H9 (cell line): Measurements from ENCODE around the gene LRSAM1. TPM values are rescaled to one million over a fixed set of nuclear protein-coding genes. Genes with fewer than 3 reads are reported as not detected.

Source experiments
- DNase-seq: peaks from one replicate; pipeline ENCODE4 v3.0.0-alpha.2; 2017
- H2AFZ ChIP-seq: one replicate; pipeline ENCODE4 v1.6.1; 2013; ENCODE audit warnings: mild to moderate bottlenecking, low read length, control low read depth, moderate library complexity
- H2AK5ac ChIP-seq: 2 replicates; pipeline ENCODE4 v1.6.1; 2013; ENCODE audit warnings: low read length, control low read depth, mixed read lengths; ENCODE audit not compliant: insufficient read length
- H2BK120ac ChIP-seq: one replicate; pipeline ENCODE4 v1.6.1; 2013; ENCODE audit warnings: low read depth, mild to moderate bottlenecking, low read length, control low read depth, inconsistent platforms; ENCODE audit not compliant: poor library complexity, severe bottlenecking
- H2BK12ac ChIP-seq: 2 replicates; pipeline ENCODE4 v1.6.1; 2013; ENCODE audit warnings: low read length, control low read depth, mixed read lengths, low read depth; ENCODE audit not compliant: insufficient read length
- H2BK15ac ChIP-seq: 2 replicates; pipeline ENCODE4 v1.6.1; 2013; ENCODE audit warnings: low read depth, low read length, control low read depth
- H2BK20ac ChIP-seq: one replicate; pipeline ENCODE4 v1.6.1; 2013; ENCODE audit warnings: low read depth, mild to moderate bottlenecking, low read length, control low read depth, inconsistent platforms; ENCODE audit not compliant: poor library complexity, severe bottlenecking
- H2BK5ac ChIP-seq: 2 replicates; pipeline ENCODE4 v1.6.1; 2013; ENCODE audit warnings: low read length, control low read depth, mixed read lengths; ENCODE audit not compliant: insufficient read length
- H3K14ac ChIP-seq: 2 replicates; pipeline ENCODE4 v1.6.1; 2013; ENCODE audit warnings: low read length, control low read depth; ENCODE audit not compliant: insufficient read depth
- H3K18ac ChIP-seq: 2 replicates; pipeline ENCODE4 v1.6.1; 2013; ENCODE audit warnings: low read depth, mild to moderate bottlenecking, mixed read lengths, low read length, control low read depth; ENCODE audit not compliant: insufficient read length
- H3K23ac ChIP-seq: 2 replicates; pipeline ENCODE4 v1.6.1; 2013; ENCODE audit warnings: low read length, control low read depth, mixed read lengths, low read depth; ENCODE audit not compliant: insufficient read length
- H3K23me2 ChIP-seq: 2 replicates; pipeline ENCODE4 v1.6.1; 2013; ENCODE audit warnings: low read depth, mild to moderate bottlenecking, mixed read lengths, low read length, control low read depth; ENCODE audit not compliant: insufficient read length, poor library complexity, severe bottlenecking
- H3K27ac ChIP-seq: 2 replicates; pipeline ENCODE4 v1.5.1; 2013; ENCODE audit warnings: low read length, control low read depth, mixed read lengths, low read depth; ENCODE audit not compliant: insufficient read length
- H3K27me3 ChIP-seq: 2 replicates; pipeline ENCODE4 v1.6.1; 2013; ENCODE audit warnings: low read length, control low read depth, inconsistent platforms; ENCODE audit not compliant: insufficient read depth
- H3K4ac ChIP-seq: 2 replicates; pipeline ENCODE4 v1.6.1; 2013; ENCODE audit warnings: low read depth, mild to moderate bottlenecking, control low read depth, inconsistent platforms, low read length, moderate library complexity
- H3K4me1 ChIP-seq: 2 replicates; pipeline ENCODE4 v1.6.1; 2013; ENCODE audit warnings: low read length, control low read depth, inconsistent platforms; ENCODE audit not compliant: insufficient read depth
- H3K4me2 ChIP-seq: 2 replicates; pipeline ENCODE4 v1.6.1; 2013; ENCODE audit warnings: low read length, control low read depth, mixed read lengths; ENCODE audit not compliant: insufficient read length, insufficient read depth
- H3K56ac ChIP-seq: 2 replicates; pipeline ENCODE4 v1.6.1; 2013; ENCODE audit warnings: low read depth, mild to moderate bottlenecking, mixed read lengths, low read length, control low read depth; ENCODE audit not compliant: insufficient read length
- H3K79me1 ChIP-seq: 2 replicates; pipeline ENCODE4 v1.6.1; 2013; ENCODE audit warnings: low read depth, mild to moderate bottlenecking, moderate library complexity, low read length, control low read depth, inconsistent platforms; ENCODE audit not compliant: insufficient read depth, poor library complexity, severe bottlenecking
- H3K79me2 ChIP-seq: 2 replicates; pipeline ENCODE4 v1.6.1; 2013; ENCODE audit warnings: low read length, control low read depth, inconsistent platforms; ENCODE audit not compliant: insufficient read depth
- H3K9ac ChIP-seq: 2 replicates; pipeline ENCODE4 v1.6.1; 2013; ENCODE audit warnings: low read length, control low read depth, mixed read lengths; ENCODE audit not compliant: insufficient read length; ENCODE audit errors: extremely low read depth
- H3K9me3 ChIP-seq: one replicate; pipeline ENCODE4 v1.6.1; 2013; ENCODE audit warnings: low read depth, low read length, inconsistent platforms; ENCODE audit not compliant: control insufficient read depth
- H3T11ph ChIP-seq: one replicate; pipeline ENCODE4 v1.6.1; 2013; ENCODE audit warnings: mild to moderate bottlenecking, low read length, control low read depth, inconsistent platforms
- H4K20me1 ChIP-seq: one replicate; pipeline ENCODE4 v1.6.1; 2013; ENCODE audit not compliant: control insufficient read depth, insufficient read length, insufficient read depth
- H4K5ac ChIP-seq: 2 replicates; pipeline ENCODE4 v1.6.1; 2013; ENCODE audit warnings: low read depth, mild to moderate bottlenecking, mixed read lengths, low read length, control low read depth; ENCODE audit not compliant: insufficient read length
- H4K8ac ChIP-seq: replicated peaks from 2 replicates; pipeline ENCODE4 v1.6.1; 2013; ENCODE audit warnings: low read length, control low read depth, mixed read lengths, low read depth; ENCODE audit not compliant: insufficient read length
- H4K91ac ChIP-seq: 2 replicates; pipeline ENCODE4 v1.6.1; 2013; ENCODE audit warnings: low read depth, mild to moderate bottlenecking, moderate library complexity, mixed read lengths, low read length, control low read depth; ENCODE audit not compliant: insufficient read length
- H3K27ac Mint-ChIP-seq, 3 experiments: 2 replicates in 2 of 3; 3 replicates in 1 of 3; pipeline ENCODE4 v1.8.0; 2020 to 2021; ENCODE audit warnings: mixed read lengths in 3 of 3, mild to moderate bottlenecking in 1 of 3, moderate library complexity in 1 of 3
- H3K27me3 Mint-ChIP-seq: 2 replicates; pipeline ENCODE4 v1.8.0; 2021; ENCODE audit warnings: low read depth, mild to moderate bottlenecking, moderate library complexity, mixed read lengths
- H3K36me3 Mint-ChIP-seq, 3 experiments: 2 replicates in 2 of 3; 3 replicates in 1 of 3; pipeline ENCODE4 v1.8.0; 2020 to 2021; ENCODE audit warnings: low read depth in 3 of 3, mixed read lengths in 3 of 3; ENCODE audit not compliant: insufficient read depth in 1 of 3
- H3K4me1 Mint-ChIP-seq, 2 experiments: 2 replicates each; pipeline ENCODE4 v1.8.0; 2020; ENCODE audit warnings: mixed read lengths in 2 of 2
- H3K4me3 Mint-ChIP-seq, 2 experiments: 2 replicates in 1 of 2; 3 replicates in 1 of 2; pipeline ENCODE4 v1.8.0; 2020 to 2021; ENCODE audit warnings: mild to moderate bottlenecking in 2 of 2, mixed read lengths in 2 of 2, moderate library complexity in 1 of 2
- H3K9me3 Mint-ChIP-seq, 2 experiments: 2 replicates in 1 of 2; 3 replicates in 1 of 2; pipeline ENCODE4 v1.8.0; 2020; ENCODE audit warnings: mild to moderate bottlenecking in 2 of 2, mixed read lengths in 2 of 2, moderate library complexity in 1 of 2
- CTCF ChIP-seq: fragments of 200-600 bp; sonication (generic); conservative IDR thresholded peaks from 3 replicates; pipeline ENCODE4 v1.8.0; 2021; ENCODE audit warnings: antibody characterized with exemption, mild to moderate bottlenecking
- WGBS: extraction: QIAGEN DNeasy Blood & Tissue Kit; methylation state at CpG from one replicate; pipeline ENCODE4 v1.1.7; 2013; ENCODE audit warnings: missing lambda C conversion rate, low lambda C conversion rate, mixed read lengths; ENCODE audit not compliant: insufficient read length; ENCODE audit errors: extremely low coverage; 5-methylcytosine and 5-hydroxymethylcytosine counted together
- total RNA-seq: library from RNA; stranded (reverse); gene quantifications from 2 replicates; pipeline ENCODE4 v1.2.1, GENCODE V29; 2021

The LRSAM1 gene
- total RNA-seq, 1 experiment from 2014 or later, result 16.2 TPM

- Histone ChIP-seq H4K20me1 (no peaks in the 10 kb centered on the region), H3K27me3 (no peaks in the 10 kb centered on the region), H3K14ac (no peak overlapping the region), H2AFZ (no peak overlapping the region), H2AK5ac (no peak overlapping the region), H3K79me1 (no peaks in the 10 kb centered on the region), H2BK15ac (no peak overlapping the region), H3K79me2 (no peaks in the 10 kb centered on the region), H2BK12ac (no peak overlapping the region), H2BK5ac (no peak overlapping the region), H3K4me1 (no peaks in the 10 kb centered on the region; the same call in 1 of the 2 replicates), H3K9ac (no peak overlapping the region), H3K18ac (no peak overlapping the region), H3K4me2 (no peak overlapping the region), H2BK20ac (no peak overlapping the region), H4K5ac (no peak overlapping the region), H3K27ac (no peak overlapping the region), H3K4ac (no peak overlapping the region), H4K91ac (no peak overlapping the region), H2BK120ac (no peak overlapping the region), H3K9me3 (no peaks in the 10 kb centered on the region), H3K23ac (no peak overlapping the region), H3K56ac (no peak overlapping the region), H3T11ph (no peak overlapping the region), H3K23me2 (no peaks in the 10 kb centered on the region), H4K8ac (no peak overlapping the region)
- Mint-ChIP-seq H3K27me3 (peaks cover 6% of the 10 kb centered on the region), H3K4me1 (peaks cover 22 to 25% of the 10 kb centered on the region in 2 experiments), H3K9me3 (no peaks in the 10 kb centered on the region), H3K36me3 (peaks cover 0 to 2% (median 0%) of the 10 kb centered on the region in 3 experiments; a peak in 2 of 7 replicates), H3K4me3 (no peak overlapping the region; a peak in 3 of 5 replicates), H3K27ac (no peak overlapping the region)
- no CpG with 5 or more reads among the region's 15 CpGs for WGBS
- TF ChIP-seq CTCF, result no peak
- no peak for DNase-seq
Measured at GRCh38 chr9:127417131-127418036, 33.9 kb upstream of the LRSAM1 start.
